ENCODE measurements around the gene ADM.
A peak's percentile ranks its signal among the peaks of the same experiment; 100 is the strongest.

Gene ADM

DNA sequence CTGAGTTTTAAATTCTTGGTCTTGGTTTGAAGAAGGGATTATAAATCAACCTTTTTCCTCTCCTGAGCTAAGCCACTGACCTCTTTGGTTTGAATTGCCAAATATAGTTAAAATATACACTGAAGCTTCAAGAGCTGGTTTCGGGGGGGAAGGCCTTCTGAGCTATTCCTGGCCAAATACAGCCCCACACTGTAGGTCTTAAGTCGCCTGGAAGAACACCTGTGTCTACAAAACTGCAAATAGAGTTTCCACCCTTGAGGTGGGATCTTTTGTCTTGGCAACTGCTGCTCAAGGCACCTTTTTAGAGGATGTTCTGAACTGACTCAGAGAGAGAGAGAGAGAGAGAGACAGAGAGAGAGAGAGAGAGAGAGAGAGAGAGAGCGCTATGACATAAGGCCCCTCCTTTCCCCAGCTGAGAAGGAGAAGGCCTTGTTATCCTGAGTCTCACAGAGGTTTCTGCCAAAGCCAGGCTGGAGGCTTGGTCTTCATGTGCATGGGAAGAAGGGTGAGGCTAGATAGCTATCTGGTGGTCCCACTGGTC lies 5.5 kb downstream of the ADM start:
- DNase-seq = no peak

- DNase-seq = no peak
Observed at GRCh38 chr11:10311802-10312201, 6.9 kb downstream of the ADM start.

DNA sequence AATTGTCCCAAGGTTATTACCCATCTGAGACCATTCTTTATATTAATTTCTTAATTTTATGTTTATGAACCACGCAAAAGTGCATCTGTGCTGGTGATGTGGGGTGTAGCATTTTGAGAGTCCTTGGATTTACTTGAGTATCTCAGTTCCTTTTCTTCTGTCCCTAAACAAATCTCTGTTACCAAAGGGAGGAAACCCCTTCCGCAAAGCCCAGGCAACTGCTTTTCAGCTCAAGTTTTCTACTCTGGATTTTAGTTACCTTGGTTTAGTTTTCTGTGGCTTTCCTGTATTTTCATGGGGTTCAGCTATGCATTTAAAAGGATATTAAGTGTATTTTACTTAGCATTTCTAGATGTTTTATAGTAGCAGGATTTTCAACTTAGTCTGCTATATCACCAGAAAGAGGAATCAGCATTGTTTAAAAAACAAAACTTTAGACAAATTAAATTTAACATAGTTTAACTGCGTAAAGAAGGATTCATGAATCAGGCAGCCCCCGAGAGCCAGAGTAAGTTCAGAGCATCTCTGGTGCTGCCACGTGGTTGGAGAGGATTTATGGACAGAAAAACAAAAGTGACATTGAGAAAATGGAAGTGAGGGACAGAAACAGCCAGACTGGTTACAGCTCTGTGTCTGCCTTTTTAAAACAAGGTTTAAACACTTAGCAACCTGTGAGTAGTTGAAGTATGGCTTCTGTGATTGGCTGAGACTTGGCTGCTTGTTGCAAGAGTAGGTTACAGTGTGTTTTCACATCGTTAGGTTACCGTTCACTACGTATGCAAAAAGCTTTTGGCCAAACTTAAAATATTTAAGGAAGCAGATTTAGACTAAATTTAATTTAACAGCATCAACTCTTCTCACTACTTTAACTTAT lies 9.6 kb downstream of the ADM start:
- peak; percentile 12 for DNase-seq

DNA sequence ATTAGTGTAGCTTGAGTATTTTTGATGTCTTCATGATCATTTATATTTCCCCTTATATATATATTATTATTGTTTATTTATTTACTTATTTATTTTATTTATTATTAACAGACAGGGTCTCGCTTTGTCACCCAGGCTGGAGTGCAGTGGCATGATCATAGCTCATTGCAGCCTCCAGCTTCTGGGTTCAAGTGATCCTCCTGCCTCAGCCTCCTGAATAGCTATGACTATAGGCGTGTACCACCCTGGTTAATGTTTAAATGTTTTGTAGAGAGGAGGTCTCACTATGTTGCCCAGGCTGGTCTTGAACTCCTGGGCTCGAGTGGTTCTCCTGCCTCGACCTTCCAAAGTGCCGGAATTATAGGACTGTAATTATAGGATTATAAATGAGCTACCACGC lies 10.2 kb downstream of the ADM start:
- DNase-seq = no peak

GRCh38 chr11:10317151-10317755 lies 12.4 kb downstream of the ADM start:
- no peak for DNase-seq

DNA sequence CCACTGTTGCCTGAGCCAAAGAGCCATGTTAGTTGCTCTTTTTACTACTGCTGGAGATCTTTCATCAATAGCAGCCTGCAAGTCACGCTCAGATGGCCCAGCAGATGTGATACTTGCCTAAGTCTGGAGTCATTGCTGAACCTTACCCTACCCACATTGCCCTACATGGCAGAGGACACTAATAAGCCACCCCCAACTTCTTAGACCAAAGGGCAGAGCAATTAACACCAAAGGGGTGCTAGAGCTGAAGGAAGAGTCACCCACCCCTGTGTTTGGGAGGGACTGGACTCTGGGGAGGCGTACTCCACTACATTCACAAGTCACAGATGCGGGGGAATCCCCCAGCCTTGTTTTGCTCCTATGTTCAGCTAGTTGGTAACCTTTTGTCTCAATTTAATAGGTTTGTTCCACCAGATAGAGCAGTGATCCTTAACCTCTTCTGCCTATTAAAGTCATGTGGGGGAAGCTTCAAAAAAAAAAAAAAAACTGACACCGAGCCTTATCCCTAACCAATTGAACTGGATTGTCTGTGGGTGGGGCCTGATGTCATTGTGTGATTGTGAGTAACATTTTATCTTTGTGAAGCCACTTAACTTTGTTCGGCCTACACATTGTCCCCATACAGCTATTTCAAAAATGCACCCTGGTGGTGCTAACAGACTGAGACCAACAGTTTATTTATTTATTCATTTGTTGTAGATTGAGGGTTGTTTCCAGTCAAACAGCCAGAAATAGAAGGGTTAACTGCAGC lies 13.1 kb downstream of the ADM start:
- DNase-seq = no peak

DNA sequence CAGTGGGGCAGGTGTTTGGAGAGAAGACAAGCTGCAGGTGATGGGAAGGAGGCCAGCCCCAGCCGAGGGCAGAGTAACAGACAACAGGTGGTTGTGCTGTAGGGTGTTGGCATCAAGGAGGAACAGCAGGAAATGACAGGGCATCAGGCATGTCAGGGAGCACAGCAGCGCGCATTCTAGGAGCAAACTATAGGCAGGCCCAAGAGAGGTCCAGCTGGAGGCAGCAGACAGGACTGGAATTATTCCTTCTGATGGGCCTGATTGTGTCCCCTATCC lies 13.6 kb downstream of the ADM start:
- DNase-seq = no peak

DNA sequence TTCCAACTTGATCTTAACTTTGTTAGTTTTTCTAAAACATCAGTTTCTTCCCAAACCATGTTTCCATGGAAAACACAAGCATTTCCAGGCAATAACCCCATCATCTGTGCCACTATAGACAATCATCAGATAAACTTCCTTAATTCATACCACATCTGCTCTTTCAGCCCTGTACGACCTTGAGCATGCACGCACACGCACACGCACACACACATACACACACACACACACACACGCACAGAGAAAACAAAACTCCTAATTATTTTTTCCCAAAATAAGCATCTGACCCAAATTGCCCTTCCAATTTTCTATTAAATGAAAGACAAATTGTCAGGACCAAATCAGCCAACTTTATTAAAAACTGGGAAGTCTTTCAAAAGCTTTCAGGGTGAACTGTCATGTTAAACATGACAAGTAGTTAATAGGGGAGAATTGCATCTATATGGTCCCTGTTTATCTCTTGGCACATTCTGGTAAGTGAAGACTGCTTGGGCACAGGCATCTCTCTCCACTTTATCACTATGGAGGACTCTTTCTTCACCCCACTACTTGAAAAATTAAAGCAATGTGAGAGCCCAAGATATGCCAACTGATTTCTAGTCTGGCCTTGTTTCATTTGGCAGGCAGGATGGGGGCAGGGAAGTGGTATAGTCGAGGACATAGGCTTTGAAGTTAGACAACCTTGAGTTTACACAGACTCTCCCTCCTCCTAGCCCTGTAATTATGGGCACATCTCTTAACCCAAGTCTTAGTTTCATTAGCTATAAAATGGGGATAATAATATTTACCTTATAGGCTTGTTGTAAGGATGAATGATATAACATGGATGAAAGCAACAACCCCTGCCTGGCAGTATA lies 15.1 kb downstream of the ADM start:
- DNase-seq = no peak

- no peak for DNase-seq
Observed at GRCh38 chr11:10320736-10321465, 16.0 kb downstream of the ADM start.

GRCh38 chr11:10322401-10322800 lies 17.5 kb downstream of the ADM start:
- no peak for DNase-seq

DNA sequence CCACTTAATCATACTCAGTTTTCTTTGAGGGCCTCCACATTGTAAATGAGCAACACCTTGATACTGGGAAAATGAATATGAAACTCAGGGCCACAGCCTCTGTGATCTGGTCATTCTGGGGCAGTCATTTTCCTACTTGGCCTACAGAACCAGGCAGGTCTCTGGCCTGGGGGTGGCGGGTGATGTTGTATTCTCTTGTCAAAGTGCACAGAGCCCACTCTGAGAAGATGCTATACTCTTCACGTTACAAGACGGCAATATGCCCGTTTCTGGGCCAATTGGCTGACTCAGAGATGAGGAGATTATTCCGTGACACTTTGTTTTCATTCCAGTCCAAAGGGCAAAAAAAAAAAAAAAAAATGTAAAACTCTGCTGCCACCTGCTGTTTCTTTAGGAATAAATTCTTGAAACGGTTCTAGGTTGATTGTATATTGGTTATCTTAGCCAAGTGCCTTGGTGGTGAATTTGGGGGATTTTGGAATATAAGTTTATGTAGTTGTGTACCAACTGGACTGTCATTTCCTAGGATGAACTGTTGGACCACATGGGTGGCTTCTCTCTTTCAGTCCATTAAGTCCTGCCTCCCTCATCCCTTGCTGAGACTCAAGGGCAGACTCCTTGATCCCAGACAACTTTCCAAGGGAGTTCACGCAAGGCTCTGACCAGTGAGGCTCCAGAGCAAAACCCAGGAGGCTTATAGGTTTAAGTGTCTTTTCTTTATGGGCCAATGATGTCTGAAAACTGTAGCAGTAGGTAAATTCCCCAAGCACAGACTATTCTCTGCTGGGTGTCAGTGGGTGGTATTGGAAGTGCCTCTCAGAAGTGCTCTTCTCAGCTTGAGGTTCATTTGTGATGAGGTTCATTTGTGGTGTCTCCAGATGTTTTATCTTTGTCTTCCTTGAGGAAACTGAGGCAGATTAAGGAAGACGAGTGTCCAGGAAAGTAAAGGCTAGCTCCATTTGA lies 18.2 kb downstream of the ADM start:
- peak; percentile 75 for DNase-seq

GRCh38 chr11:10323793-10324170 lies 18.9 kb downstream of the ADM start:
- no peak for DNase-seq

- no peak for DNase-seq
Observed at GRCh38 chr11:10324474-10324873, 19.6 kb downstream of the ADM start.

GRCh38 chr11:10325277-10326011 lies 20.6 kb downstream of the ADM start:
- no peak for DNase-seq

- no peak for DNase-seq
Observed at GRCh38 chr11:10326012-10326964, 21.4 kb downstream of the ADM start.

DNA sequence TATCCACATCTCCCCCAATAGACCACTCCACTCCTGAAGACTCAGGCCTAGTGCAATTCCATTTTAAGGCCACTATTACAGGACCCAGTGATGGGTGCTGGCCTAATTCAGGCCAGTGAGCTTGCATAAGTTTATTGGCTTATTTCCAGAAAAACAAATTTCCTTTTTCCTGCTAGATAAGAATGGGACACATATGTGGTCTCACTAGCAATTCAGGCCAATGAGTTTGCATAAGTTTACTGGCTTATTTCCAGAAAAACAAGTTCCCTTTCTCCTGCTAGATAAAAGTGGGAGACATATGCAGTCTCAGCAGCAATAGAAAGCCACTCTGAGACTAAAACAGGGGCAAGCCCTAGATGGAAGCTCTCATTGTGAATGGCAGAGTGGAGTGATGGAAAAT lies 22.4 kb downstream of the ADM start:
- DNase-seq = no peak

- DNase-seq = no peak
Observed at GRCh38 chr11:10328314-10329098, 23.6 kb downstream of the ADM start.

DNA sequence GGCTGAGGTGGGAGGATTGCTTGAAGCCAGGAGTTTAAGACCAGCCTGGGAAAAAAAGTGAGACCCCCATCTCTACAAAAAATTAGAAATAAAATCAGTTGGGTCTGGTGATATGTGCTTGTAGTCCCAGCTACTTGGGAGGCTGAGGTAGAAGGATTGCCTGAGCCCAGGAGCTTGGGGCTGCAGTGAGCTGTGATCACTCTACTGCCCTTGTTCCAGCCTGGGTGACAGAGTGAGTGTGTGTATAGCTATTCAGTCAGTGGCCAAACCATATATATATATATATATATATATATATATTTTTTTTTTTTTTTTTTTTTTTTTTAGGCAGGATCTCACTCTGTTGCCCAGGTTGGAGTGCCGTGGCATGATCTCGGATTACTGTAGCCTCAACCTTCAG lies 24.5 kb downstream of the ADM start:
- no peak for DNase-seq

Measured in NCI-H1436 (cell line).